GM12872 (cell line): ENCODE measurements around the gene DEDD.

Experiments used
- TF ChIP-seq, protein P1 (sequence below): IDR thresholded peaks from 3 replicates; pipeline ENCODE4 v1.5.1; 2011; ENCODE audit warnings: low read depth, mild to moderate bottlenecking, low read length, moderate library complexity; ENCODE audit not compliant: insufficient read depth

The DEDD gene

GRCh38 chr1:161083748-161084596 lies 48.5 kb downstream of the DEDD start:
- TF ChIP-seq, protein P1, sequence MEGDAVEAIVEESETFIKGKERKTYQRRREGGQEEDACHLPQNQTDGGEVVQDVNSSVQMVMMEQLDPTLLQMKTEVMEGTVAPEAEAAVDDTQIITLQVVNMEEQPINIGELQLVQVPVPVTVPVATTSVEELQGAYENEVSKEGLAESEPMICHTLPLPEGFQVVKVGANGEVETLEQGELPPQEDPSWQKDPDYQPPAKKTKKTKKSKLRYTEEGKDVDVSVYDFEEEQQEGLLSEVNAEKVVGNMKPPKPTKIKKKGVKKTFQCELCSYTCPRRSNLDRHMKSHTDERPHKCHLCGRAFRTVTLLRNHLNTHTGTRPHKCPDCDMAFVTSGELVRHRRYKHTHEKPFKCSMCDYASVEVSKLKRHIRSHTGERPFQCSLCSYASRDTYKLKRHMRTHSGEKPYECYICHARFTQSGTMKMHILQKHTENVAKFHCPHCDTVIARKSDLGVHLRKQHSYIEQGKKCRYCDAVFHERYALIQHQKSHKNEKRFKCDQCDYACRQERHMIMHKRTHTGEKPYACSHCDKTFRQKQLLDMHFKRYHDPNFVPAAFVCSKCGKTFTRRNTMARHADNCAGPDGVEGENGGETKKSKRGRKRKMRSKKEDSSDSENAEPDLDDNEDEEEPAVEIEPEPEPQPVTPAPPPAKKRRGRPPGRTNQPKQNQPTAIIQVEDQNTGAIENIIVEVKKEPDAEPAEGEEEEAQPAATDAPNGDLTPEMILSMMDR: no peak

- TF ChIP-seq, protein P1: no peak
These were observed 49.3 kb downstream of the DEDD start for GRCh38 chr1:161082996-161083747.

- TF ChIP-seq, protein P1: no peak
These were observed 50.0 kb downstream of the DEDD start for GRCh38 chr1:161082483-161082882.

DNA sequence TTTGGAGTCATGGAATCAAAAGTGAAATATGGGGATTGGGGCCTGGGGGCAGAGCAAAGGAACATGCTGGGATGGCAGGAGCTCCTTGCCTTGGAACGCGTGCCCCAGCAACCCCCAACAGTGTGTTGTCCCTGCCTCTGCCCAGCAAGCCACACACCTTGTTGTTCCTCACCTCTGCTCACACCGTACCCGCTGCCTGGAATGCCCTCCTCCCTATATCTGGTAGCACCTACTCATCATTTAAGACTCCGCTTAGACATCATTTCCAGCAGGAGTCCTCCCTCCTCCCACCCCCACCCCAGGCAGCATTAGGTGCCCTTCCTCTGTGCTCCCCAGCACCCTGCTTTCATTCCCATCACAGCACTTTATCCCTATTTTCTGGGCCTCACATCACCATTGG lies 50.9 kb downstream of the DEDD start:
- TF ChIP-seq, protein P1: no peak

GRCh38 chr1:161080441-161081405 lies 51.7 kb downstream of the DEDD start:
- TF ChIP-seq, protein P1: no peak

- TF ChIP-seq, protein P1: 0 out of 3 replicates have a peak, but pooled peaks have one; percentile 11
These were observed 52.9 kb downstream of the DEDD start for GRCh38 chr1:161079436-161080110.
